ENCODE measurements around the gene MMP21.

The MMP21 gene

GRCh38 chr10:125762692-125763648 is 12.7 kb downstream of the MMP21 start:
- no peak overlapping the region for H3K27ac ChIP-seq
- H3K79me2 ChIP-seq = no peaks in the 10 kb centered on the region
- H3K9ac ChIP-seq = no peak overlapping the region
- H2AFZ ChIP-seq = no peak overlapping the region
- H3K36me3 ChIP-seq (ENCODE audit: control insufficient read depth, insufficient read depth, low read length) = no peaks in the 10 kb centered on the region
- H3K4me3 ChIP-seq (ENCODE audit: low read depth, low read length) = no peak overlapping the region
- H3K9me3 ChIP-seq (ENCODE audit: control insufficient read depth, low read length) = no peaks in the 10 kb centered on the region
- H3K4me1 ChIP-seq = no peaks in the 10 kb centered on the region
- TF ChIP-seq, protein P1, sequence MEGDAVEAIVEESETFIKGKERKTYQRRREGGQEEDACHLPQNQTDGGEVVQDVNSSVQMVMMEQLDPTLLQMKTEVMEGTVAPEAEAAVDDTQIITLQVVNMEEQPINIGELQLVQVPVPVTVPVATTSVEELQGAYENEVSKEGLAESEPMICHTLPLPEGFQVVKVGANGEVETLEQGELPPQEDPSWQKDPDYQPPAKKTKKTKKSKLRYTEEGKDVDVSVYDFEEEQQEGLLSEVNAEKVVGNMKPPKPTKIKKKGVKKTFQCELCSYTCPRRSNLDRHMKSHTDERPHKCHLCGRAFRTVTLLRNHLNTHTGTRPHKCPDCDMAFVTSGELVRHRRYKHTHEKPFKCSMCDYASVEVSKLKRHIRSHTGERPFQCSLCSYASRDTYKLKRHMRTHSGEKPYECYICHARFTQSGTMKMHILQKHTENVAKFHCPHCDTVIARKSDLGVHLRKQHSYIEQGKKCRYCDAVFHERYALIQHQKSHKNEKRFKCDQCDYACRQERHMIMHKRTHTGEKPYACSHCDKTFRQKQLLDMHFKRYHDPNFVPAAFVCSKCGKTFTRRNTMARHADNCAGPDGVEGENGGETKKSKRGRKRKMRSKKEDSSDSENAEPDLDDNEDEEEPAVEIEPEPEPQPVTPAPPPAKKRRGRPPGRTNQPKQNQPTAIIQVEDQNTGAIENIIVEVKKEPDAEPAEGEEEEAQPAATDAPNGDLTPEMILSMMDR (IDR thresholded peaks at IDR 0.05) = no peak
- no peak overlapping the region for H3K4me2 ChIP-seq (ENCODE audit: low read length)
- no peaks in the 10 kb centered on the region for H3K27me3 ChIP-seq (ENCODE audit: control insufficient read depth, insufficient read depth, low read length)

GRCh38 chr10:125761961-125762360 is 13.7 kb downstream of the MMP21 start:
- no peak overlapping the region for H3K4me2 ChIP-seq (ENCODE audit: low read length)
- H3K27me3 ChIP-seq (ENCODE audit: control insufficient read depth, insufficient read depth, low read length) = no peaks in the 10 kb centered on the region
- no peak overlapping the region for H2AFZ ChIP-seq
- no peaks in the 10 kb centered on the region for H3K9me3 ChIP-seq (ENCODE audit: control insufficient read depth, low read length)
- no peak overlapping the region for H3K4me3 ChIP-seq (ENCODE audit: low read depth, low read length)
- no peaks in the 10 kb centered on the region for H3K4me1 ChIP-seq
- TF ChIP-seq, protein P1 (IDR thresholded peaks at IDR 0.05) = no peak
- H3K27ac ChIP-seq = no peak overlapping the region
- H3K36me3 ChIP-seq (ENCODE audit: control insufficient read depth, insufficient read depth, low read length) = no peaks in the 10 kb centered on the region
- H3K9ac ChIP-seq = no peak overlapping the region
- H3K79me2 ChIP-seq = no peaks in the 10 kb centered on the region

GRCh38 chr10:125757742-125758141 is 17.9 kb downstream of the MMP21 start:
- Histone ChIP-seq H3K27ac (no peak overlapping the region), H3K4me1 (no peaks in the 10 kb centered on the region), H3K9ac (no peak overlapping the region), H3K27me3 (ENCODE audit: control insufficient read depth, insufficient read depth, low read length) (no peaks in the 10 kb centered on the region), H3K4me2 (ENCODE audit: low read length) (no peak overlapping the region), H2AFZ (no peak overlapping the region), H3K4me3 (ENCODE audit: low read depth, low read length) (no peak overlapping the region), H3K9me3 (ENCODE audit: control insufficient read depth, low read length) (no peaks in the 10 kb centered on the region), H3K79me2 (no peaks in the 10 kb centered on the region), H3K36me3 (ENCODE audit: control insufficient read depth, insufficient read depth, low read length) (no peaks in the 10 kb centered on the region)
- TF ChIP-seq, protein P1 (IDR thresholded peaks at IDR 0.05) = no peak

- Histone ChIP-seq H3K9ac (no peak overlapping the region), H2AFZ (no peak overlapping the region), H3K9me3 (ENCODE audit: control insufficient read depth, low read length) (no peaks in the 10 kb centered on the region), H3K79me2 (no peaks in the 10 kb centered on the region), H3K27ac (no peak overlapping the region), H3K27me3 (ENCODE audit: control insufficient read depth, insufficient read depth, low read length) (no peaks in the 10 kb centered on the region), H3K36me3 (ENCODE audit: control insufficient read depth, insufficient read depth, low read length) (no peaks in the 10 kb centered on the region), H3K4me1 (no peaks in the 10 kb centered on the region), H3K4me2 (ENCODE audit: low read length) (no peak overlapping the region), H3K4me3 (ENCODE audit: low read depth, low read length) (no peak overlapping the region)
- TF ChIP-seq, protein P1 (IDR thresholded peaks at IDR 0.05) = no peak
These were observed 18.7 kb downstream of the MMP21 start for GRCh38 chr10:125756853-125757487.

Measured in parathyroid adenoma (tissue), 2 donors.